ENCODE results near the gene LRRC41.

DNA sequence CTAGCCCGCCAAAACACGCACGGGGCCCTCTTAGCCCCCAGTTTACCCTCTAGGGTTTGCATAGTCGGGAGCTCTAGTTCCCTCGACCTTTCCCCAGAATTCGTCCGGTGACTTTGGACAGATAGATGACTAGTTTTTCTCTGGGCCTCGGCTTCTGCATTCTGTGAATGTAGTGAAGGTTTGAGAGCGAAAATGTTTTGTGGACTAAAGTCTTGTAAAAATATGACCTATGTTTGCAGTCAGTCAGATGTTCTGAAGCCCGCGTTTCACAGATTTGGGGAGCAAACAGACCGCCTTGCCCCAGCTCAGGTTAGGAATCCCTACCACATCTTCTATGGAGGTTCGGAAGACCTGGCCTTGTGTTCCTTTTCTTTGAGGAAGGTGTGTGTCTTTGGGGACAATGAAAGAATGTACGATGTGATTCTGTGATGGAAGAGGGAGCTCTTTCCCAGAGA, 483 bp upstream of the LRRC41 start:
- TF ChIP-seq POLR2AphosphoS5 (IDR thresholded peaks at IDR 0.05; ENCODE audit: low read depth, low read length), result no peak
- TF ChIP-seq, protein P1, sequence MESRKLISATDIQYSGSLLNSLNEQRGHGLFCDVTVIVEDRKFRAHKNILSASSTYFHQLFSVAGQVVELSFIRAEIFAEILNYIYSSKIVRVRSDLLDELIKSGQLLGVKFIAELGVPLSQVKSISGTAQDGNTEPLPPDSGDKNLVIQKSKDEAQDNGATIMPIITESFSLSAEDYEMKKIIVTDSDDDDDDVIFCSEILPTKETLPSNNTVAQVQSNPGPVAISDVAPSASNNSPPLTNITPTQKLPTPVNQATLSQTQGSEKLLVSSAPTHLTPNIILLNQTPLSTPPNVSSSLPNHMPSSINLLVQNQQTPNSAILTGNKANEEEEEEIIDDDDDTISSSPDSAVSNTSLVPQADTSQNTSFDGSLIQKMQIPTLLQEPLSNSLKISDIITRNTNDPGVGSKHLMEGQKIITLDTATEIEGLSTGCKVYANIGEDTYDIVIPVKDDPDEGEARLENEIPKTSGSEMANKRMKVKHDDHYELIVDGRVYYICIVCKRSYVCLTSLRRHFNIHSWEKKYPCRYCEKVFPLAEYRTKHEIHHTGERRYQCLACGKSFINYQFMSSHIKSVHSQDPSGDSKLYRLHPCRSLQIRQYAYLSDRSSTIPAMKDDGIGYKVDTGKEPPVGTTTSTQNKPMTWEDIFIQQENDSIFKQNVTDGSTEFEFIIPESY (IDR thresholded peaks at IDR 0.05; ENCODE audit: extremely low read depth, insufficient replicate concordance, low read length), result no peak
- TF ChIP-seq, protein P2, sequence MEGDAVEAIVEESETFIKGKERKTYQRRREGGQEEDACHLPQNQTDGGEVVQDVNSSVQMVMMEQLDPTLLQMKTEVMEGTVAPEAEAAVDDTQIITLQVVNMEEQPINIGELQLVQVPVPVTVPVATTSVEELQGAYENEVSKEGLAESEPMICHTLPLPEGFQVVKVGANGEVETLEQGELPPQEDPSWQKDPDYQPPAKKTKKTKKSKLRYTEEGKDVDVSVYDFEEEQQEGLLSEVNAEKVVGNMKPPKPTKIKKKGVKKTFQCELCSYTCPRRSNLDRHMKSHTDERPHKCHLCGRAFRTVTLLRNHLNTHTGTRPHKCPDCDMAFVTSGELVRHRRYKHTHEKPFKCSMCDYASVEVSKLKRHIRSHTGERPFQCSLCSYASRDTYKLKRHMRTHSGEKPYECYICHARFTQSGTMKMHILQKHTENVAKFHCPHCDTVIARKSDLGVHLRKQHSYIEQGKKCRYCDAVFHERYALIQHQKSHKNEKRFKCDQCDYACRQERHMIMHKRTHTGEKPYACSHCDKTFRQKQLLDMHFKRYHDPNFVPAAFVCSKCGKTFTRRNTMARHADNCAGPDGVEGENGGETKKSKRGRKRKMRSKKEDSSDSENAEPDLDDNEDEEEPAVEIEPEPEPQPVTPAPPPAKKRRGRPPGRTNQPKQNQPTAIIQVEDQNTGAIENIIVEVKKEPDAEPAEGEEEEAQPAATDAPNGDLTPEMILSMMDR (IDR thresholded peaks at IDR 0.05 in 2 of 3, conservative IDR thresholded peaks at IDR 0.05 in 1 of 3; ENCODE audit: borderline replicate concordance in 1 of 3, insufficient read depth in 1 of 3, low read depth in 2 of 3, low read length in 2 of 3), result no peak
- TF ChIP-seq ZNF274 (IDR thresholded peaks at IDR 0.05; ENCODE audit: low read depth, low read length), result no peak
- no peak for TF ChIP-seq RAD21 (IDR thresholded peaks at IDR 0.05; ENCODE audit: low read depth)
- TF ChIP-seq, protein P3, sequence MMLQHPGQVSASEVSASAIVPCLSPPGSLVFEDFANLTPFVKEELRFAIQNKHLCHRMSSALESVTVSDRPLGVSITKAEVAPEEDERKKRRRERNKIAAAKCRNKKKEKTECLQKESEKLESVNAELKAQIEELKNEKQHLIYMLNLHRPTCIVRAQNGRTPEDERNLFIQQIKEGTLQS (IDR thresholded peaks at IDR 0.05), result no peak
